ENCODE results near the gene SLC39A8.
"Not testable (repeated sequence)": the region's sequence is repeated elsewhere in the genome, so short reads cannot be mapped to it uniquely, and the experiment has no call there.

DNA sequence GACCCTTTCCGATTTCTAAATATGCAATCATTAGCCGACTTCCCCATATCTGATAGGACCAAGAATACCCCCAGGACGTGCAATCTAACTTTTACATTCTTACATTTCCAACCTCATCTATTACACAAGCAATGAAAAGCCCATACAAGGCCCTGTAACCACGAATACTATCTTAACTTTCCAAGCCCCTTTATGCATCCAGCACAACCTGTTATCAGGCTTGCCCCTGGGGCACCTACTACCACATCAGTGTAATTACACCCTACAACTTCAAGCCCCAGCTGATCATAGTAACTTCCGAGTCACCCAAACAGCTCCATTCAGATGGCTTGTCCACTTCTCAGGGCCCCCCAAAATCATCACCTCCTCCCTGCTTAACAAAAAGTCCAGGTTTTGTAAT lies 102.0 kb downstream of the SLC39A8 start:
- TF ChIP-seq, protein P1, sequence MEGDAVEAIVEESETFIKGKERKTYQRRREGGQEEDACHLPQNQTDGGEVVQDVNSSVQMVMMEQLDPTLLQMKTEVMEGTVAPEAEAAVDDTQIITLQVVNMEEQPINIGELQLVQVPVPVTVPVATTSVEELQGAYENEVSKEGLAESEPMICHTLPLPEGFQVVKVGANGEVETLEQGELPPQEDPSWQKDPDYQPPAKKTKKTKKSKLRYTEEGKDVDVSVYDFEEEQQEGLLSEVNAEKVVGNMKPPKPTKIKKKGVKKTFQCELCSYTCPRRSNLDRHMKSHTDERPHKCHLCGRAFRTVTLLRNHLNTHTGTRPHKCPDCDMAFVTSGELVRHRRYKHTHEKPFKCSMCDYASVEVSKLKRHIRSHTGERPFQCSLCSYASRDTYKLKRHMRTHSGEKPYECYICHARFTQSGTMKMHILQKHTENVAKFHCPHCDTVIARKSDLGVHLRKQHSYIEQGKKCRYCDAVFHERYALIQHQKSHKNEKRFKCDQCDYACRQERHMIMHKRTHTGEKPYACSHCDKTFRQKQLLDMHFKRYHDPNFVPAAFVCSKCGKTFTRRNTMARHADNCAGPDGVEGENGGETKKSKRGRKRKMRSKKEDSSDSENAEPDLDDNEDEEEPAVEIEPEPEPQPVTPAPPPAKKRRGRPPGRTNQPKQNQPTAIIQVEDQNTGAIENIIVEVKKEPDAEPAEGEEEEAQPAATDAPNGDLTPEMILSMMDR (IDR thresholded peaks at IDR 0.05; ENCODE audit: insufficient read depth, low read length): not testable (repeated sequence)
- TF ChIP-seq POLR2AphosphoS5, GABPA (IDR thresholded peaks at IDR 0.05; ENCODE audit: low read depth): not testable (repeated sequence)
- TF ChIP-seq, protein P2, sequence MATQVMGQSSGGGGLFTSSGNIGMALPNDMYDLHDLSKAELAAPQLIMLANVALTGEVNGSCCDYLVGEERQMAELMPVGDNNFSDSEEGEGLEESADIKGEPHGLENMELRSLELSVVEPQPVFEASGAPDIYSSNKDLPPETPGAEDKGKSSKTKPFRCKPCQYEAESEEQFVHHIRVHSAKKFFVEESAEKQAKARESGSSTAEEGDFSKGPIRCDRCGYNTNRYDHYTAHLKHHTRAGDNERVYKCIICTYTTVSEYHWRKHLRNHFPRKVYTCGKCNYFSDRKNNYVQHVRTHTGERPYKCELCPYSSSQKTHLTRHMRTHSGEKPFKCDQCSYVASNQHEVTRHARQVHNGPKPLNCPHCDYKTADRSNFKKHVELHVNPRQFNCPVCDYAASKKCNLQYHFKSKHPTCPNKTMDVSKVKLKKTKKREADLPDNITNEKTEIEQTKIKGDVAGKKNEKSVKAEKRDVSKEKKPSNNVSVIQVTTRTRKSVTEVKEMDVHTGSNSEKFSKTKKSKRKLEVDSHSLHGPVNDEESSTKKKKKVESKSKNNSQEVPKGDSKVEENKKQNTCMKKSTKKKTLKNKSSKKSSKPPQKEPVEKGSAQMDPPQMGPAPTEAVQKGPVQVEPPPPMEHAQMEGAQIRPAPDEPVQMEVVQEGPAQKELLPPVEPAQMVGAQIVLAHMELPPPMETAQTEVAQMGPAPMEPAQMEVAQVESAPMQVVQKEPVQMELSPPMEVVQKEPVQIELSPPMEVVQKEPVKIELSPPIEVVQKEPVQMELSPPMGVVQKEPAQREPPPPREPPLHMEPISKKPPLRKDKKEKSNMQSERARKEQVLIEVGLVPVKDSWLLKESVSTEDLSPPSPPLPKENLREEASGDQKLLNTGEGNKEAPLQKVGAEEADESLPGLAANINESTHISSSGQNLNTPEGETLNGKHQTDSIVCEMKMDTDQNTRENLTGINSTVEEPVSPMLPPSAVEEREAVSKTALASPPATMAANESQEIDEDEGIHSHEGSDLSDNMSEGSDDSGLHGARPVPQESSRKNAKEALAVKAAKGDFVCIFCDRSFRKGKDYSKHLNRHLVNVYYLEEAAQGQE (IDR thresholded peaks at IDR 0.05; ENCODE audit: insufficient replicate concordance, low read depth): not testable (repeated sequence)

Data from HL-60 (cell line).